GM18520 (cell line): ENCODE results near the gene CDKN2D.
A peak's percentile ranks its signal among the peaks of the same experiment; 100 is the strongest.
"Not testable (repeated sequence)": the region's sequence is repeated elsewhere in the genome, so short reads cannot be mapped to it uniquely, and the experiment has no call there.

Experiments used
- ATAC-seq: cut with Tn5 transposase; IDR thresholded peaks from one replicate; pipeline ENCODE4 v1.9.1; 2021; ENCODE audit not compliant: unreplicated experiment

CDKN2D gene

GRCh38 chr19:10582091-10582490, 13.3 kb upstream of the CDKN2D start:
- no peak for ATAC-seq

- no peak for ATAC-seq
Measured at GRCh38 chr19:10580979-10581631, 12.3 kb upstream of the CDKN2D start.

DNA sequence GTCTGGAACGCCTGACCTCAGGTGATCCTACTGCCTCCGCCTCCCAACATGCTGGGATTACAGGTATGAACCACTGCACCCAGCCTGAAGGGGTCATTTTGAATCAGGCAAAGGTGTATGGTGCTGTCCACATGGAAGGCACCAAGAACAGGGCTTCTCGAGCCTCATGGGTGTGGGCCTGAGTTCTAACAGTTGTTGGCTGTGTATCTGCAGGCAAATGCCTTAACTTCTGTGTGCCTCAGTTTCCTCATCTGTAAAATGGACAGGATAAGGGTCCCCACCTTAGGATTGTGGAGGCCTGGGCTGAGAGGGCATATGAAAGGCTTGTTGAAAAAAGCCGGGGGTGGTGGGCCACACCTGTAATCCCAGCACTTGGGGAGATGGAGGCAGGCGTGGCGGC, 9.2 kb upstream of the CDKN2D start:
- no peak for ATAC-seq

DNA sequence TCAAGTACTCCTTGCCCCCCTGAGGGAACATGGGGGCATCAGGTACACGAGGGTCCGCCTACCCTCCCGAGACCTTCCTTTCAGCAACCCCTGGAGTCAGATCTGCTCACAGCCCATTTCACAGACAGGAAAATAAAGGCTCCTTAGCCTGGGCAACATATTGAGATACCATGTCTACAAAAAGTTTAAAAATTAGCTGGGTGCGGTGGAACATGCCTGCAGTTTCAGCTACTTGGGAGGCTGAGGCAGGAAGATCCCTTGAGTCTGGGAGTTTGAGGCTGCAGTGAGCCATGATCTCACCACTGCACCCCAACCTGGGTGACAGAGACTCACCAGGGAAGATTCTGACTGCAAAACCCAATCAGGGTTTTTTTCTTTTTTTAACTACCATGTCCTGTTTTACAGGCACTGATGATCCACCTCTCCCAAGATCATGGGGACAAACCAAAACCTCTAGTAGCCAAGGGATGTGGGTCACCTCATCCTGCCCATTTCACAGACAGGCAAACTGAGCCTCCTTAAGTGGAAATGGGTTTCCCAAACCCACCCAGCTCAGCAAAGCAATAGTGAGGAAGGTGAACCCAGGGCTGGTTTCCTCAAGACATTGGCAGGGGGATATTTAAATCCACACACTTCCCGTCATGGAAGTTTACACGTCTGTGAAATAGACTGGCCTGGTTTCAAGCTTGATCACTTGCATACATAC, 6.4 kb upstream of the CDKN2D start:
- no peak for ATAC-seq

GRCh38 chr19:10574462-10574861, 5.7 kb upstream of the CDKN2D start:
- ATAC-seq: no peak

DNA sequence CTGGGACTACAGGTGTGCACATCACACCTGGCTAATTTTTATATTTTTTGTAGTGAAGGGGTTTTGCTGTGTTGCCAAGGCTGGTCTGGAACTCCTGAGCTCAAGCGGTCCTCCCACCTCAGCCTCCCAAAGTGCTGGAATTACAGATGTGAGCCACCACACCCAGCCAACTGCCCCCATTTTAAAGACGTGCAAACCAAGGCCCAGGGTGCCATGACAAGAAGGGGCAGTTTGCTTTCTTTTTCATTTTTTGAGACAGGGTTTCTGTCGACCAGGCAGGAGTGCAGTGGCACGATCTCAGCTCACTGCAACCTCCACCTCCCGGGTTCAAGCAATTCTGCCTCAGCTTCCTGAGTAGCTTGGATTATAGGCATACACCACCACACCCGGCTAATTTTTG, 5.0 kb upstream of the CDKN2D start:
- not testable (repeated sequence) for ATAC-seq

DNA sequence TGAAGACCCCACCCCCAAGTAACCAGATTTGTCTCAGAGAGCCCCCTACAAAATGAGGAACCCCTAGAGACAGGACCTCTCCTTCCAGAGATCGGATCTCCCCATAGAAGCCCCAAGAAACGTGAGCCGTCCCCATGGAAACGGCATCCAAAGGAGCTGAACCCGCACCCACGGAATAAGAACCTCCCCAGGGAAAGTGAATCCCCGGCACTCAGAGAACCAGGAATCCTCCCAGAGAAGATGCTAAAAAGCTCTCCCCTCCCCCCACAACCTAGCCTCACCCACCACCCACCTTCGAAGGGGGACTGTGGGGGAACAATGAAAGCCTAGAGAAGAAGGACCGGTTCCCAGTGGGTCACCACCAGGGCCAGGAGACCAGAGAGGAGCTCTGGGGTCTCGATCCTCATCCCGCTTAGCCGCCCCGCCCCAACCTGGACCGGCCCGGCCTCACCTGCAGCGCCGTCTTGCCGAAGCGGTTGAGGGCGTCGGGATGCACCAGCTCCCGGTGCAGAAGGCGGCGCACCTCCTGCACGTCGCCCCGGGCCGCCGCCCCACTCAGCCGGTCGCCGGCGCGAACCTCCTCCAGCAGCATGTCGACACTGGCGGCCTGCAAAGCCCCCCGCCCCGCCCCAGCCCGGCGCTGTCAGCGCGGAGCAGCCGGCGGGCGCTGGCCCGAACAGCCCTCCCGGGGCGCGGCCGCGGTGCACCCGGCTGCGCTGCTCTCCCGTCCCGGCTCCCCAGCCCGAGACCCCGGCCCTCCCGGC, 535 bp downstream of the CDKN2D start:
- ATAC-seq: no peak

DNA sequence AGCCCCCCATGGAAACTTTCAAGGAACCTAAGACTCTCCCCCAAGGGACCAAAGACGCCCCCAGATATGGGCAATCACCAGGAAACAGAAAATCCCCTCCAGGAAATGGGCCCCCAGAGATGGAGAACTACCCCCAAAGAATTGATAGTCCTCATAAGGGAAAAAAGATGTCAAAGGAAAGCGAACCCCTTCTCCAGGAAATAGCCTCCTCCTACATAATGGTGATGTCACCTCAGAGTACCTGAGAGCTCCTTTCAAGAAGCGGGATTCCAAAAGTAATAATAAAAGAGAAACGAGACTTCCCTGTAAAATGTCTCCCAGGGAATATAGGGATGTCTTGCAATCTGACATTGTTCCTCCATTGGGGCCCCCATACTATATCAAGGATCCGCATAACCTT, 1.1 kb downstream of the CDKN2D start:
- no peak for ATAC-seq

- ATAC-seq: peak; percentile 15
Measured at GRCh38 chr19:10566658-10567410, 1.9 kb downstream of the CDKN2D start.

DNA sequence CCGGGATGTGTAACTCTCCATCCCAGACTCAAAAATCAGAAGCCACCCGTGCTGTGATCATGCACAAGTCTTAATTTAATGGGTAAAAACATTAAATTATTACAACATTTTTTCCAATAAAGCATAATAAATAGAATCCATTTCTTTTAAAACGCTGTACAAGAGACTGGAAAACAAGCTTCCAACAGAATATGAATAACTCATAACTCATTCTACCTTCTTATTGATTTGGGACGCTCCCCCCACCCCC, 2.4 kb downstream of the CDKN2D start:
- no peak for ATAC-seq

DNA sequence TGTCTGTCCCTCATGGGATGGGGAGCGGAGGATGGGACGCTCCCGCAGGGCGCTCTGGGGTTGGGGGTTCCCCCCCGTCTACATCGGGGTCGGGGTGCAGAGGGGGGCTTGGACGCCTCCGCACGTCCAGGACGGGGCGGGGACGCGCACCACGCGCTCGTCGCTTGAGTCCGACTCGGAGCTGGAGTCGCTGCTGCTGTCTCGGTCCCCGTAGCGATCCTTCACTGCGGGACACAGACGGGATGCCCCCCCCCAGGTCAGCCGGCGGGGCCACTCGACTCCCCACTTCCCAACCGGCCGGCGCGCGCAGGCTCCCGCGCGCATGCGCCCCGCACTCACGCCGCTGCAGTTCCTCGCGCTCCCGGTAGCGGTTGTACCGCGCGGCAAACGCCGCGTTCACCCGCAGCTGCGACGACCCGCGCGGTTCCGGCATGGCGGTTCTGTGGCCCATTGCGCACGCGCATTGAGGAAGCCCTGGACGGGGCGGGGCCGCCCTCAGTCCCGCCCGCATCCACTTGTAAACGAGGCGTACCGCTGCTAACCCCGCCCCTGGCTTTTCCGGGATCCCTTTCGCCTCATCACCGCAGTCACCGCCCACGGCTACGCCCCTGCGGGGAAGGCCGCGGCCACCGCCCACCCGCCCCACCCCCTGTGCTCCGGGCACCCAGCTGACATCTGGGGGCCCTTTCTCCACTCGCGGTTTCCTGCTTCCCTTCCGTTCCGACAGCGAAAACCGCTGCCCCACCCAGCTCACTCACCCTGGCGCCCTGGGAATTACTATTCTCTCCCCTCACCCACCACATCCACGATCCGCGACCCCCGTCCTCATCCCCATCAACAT, 3.0 kb downstream of the CDKN2D start, which contains the start of gene KRI1:
KRI1 (minus strand) TSS at position 444 of the 841 bp plus-strand sequence; CDS start at position 433, 11 bp downstream.
- peak; percentile 26 for ATAC-seq

GRCh38 chr19:10565028-10565566, 3.7 kb downstream of the CDKN2D start:
- no peak for ATAC-seq

- no peak for ATAC-seq
Measured at GRCh38 chr19:10562609-10563008, 6.2 kb downstream of the CDKN2D start.

DNA sequence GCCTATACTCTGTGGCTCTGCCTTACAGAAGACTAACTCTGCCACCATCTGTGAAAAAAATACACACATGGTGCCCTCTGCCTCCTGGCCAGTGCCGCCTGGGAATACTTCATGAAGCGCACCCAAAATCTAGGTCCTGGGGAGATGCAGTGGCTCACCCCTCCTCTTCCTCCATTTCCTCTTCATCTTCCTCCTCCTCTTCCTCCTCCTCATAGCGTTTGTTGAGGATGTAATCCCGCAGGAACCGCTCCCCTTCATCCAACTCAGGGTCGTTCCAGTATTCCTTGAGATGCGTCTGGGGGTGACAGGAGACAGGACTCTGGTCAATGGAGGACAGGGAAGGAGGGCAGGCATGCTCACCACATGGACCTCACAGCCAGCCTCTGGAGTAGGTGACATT, 8.6 kb downstream of the CDKN2D start:
- no peak for ATAC-seq

DNA sequence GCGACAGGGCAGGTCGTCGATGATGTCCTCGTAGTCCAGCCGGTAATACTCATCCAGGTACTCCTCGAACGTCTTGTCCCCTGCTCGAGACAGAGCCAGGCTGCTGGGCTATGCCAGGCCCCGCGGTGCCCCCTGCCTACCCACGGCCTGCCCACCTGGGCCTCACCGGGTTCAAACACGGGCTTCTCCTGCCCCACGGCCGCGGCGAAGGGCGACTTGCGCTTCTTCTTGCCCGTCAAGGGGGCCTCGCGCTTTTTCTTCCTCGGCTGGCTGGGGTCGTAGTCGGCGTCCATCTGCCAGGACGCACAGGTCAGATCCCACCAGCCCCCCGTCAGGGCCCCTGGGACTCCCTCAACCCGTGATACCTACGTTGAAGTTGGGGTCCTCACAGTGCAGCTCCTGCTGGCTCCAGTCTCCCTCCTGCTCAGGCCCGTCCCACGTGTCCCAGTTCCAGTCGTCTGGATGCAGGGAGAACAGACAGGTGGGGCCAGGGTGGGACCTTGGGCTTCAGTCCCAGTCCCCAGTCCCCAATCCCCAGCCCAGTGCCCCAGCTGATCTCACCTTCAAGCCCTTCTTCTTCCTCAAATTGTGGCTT, 11.1 kb downstream of the CDKN2D start:
- ATAC-seq: no peak

DNA sequence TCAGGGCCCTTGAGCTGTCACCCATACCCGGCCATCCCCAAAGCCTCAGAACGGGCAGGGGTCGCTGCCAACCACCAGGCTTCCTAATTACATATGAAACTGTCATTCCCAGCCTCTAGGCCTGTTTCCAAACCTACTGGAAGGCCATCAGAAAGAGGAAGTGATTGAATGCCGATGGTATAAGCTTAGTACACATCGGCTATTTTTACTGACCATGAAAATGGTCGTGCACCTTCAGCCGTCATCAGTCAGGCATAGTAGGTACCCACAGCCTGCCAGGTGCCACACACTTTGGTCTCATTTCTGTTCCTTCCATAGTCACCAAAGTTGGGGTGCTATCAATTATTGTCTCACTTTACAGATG, 13.2 kb downstream of the CDKN2D start:
- no peak for ATAC-seq

GRCh38 chr19:10554760-10555609, 13.8 kb downstream of the CDKN2D start:
- no peak for ATAC-seq

- ATAC-seq: no peak
Measured at GRCh38 chr19:10553943-10554381, 14.8 kb downstream of the CDKN2D start.

- ATAC-seq: no peak
Measured at GRCh38 chr19:10553087-10553667, 15.6 kb downstream of the CDKN2D start.
